Fibroblast of lung (primary cell): ENCODE results near the gene GRIK1.

Experiments
- CTCF ChIP-seq, 2 donors: IDR thresholded peaks in 1 of 2; conservative IDR thresholded peaks in 1 of 2; 1 replicate in 1 of 2; 2 replicates in 1 of 2; pipeline ENCODE4 v1.5.1; 2011 to 2012; ENCODE audit warnings: low read length in 2 of 2, control low read depth in 1 of 2, inconsistent platforms in 1 of 2, low read depth in 1 of 2, mild to moderate bottlenecking in 1 of 2
- EZH2 ChIP-seq: IDR thresholded peaks from 2 replicates; pipeline ENCODE4 v1.5.1; 2012; ENCODE audit warnings: low read length, control low read depth, mild to moderate bottlenecking; ENCODE audit errors: missing control alignments

- TF ChIP-seq CTCF (conservative IDR thresholded peaks at IDR 0.05 in 1 of 2, IDR thresholded peaks at IDR 0.05 in 1 of 2; ENCODE audit: low read depth in 1 of 2, low read length in 2 of 2) (no peak), EZH2 (no peak)
Measured at GRCh38 chr21:29888437-29888836, 51.4 kb downstream of the GRIK1 start.
